Anterior cingulate cortex (tissue), 58 donors: ENCODE measurements around the gene ERBB3.

Source experiments
- DNase-seq, 58 donors: peaks; one replicate each; lab custom pipeline; 2025; lab: John Stamatoyannopoulos, UW

Gene ERBB3

GRCh38 chr12:56107242-56107641 is 27.3 kb downstream of the ERBB3 start:
- no peak for DNase-seq

- DNase-seq, result no peak
Measured at GRCh38 chr12:56110571-56110970, 30.6 kb downstream of the ERBB3 start.

GRCh38 chr12:56114084-56114483 is 34.1 kb downstream of the ERBB3 start:
- DNase-seq, result no peak

- DNase-seq, result peak in 5 of 58 donors; percentile 3 to 7 (median 4)
Measured at GRCh38 chr12:56115329-56115728, 35.4 kb downstream of the ERBB3 start.

GRCh38 chr12:56116267-56117081 is 36.5 kb downstream of the ERBB3 start, which contains the start of gene RPL41:
Gene RPL41, plus strand, starts transcription at chr12:56116633.
- DNase-seq, result peak; percentile 13 to 97 (median 89)

- DNase-seq, result peak in 1 of 58 donors; percentile 2
Measured at GRCh38 chr12:56117082-56117706, 37.2 kb downstream of the ERBB3 start.

GRCh38 chr12:56117778-56118687 is 38.1 kb downstream of the ERBB3 start, which contains the start of gene ZC3H10:
Gene ZC3H10, plus strand, starts transcription at chr12:56118266. Its CDS starts 2,297 bp downstream, at chr12:56120563.
- peak; percentile 75 to 98 (median 95) for DNase-seq

- no peak for DNase-seq
Measured at GRCh38 chr12:56118688-56119357, 38.9 kb downstream of the ERBB3 start.

- peak in 41 of 58 donors; percentile 1 to 65 (median 27) for DNase-seq
Measured at GRCh38 chr12:56119361-56119796, 39.4 kb downstream of the ERBB3 start.

- no peak for DNase-seq
Measured at GRCh38 chr12:56120158-56120846, 40.3 kb downstream of the ERBB3 start.

- DNase-seq, result no peak
Measured at GRCh38 chr12:56121204-56121870, 41.4 kb downstream of the ERBB3 start.

- DNase-seq, result no peak
Measured at GRCh38 chr12:56122637-56123036, 42.7 kb downstream of the ERBB3 start.

GRCh38 chr12:56124133-56124532 is 44.2 kb downstream of the ERBB3 start:
- DNase-seq, result no peak

GRCh38 chr12:56126732-56127239 is 46.8 kb downstream of the ERBB3 start:
- DNase-seq, result no peak

GRCh38 chr12:56127485-56127887 is 47.5 kb downstream of the ERBB3 start:
- DNase-seq, result no peak

- peak; percentile 68 to 99 (median 95) for DNase-seq
Measured at GRCh38 chr12:56127888-56128669, 48.1 kb downstream of the ERBB3 start, which contains the start of gene ESYT1. Gene ESYT1, plus strand, starts transcription at chr12:56128267. Its CDS starts 53 bp downstream, at chr12:56128320.

- DNase-seq, result peak in 23 of 58 donors; percentile 12 to 52 (median 33)
Measured at GRCh38 chr12:56128670-56129205, 48.8 kb downstream of the ERBB3 start.
